ENCODE results near the gene LHX5.
"Not testable (repeated sequence)": the region's sequence is repeated elsewhere in the genome, so short reads cannot be mapped to it uniquely, and the experiment has no call there.

Gene LHX5

GRCh38 chr12:113471619-113472171 is at the start of gene LHX5:
Gene LHX5 (minus strand): TSS chr12:113471871. CDS start chr12:113471498, 373 bp downstream.
- DNase-seq (ENCODE audit: low read depth in 2 of 2), result no peak

GRCh38 chr12:113519464-113520307 is 48.0 kb upstream of the LHX5 start:
- DNase-seq (ENCODE audit: low read depth in 2 of 2), result no peak

GRCh38 chr12:113515082-113515856 is 43.6 kb upstream of the LHX5 start:
- no peak for DNase-seq (ENCODE audit: low read depth in 2 of 2)

GRCh38 chr12:113514602-113515001 is 42.9 kb upstream of the LHX5 start:
- DNase-seq (ENCODE audit: low read depth in 2 of 2), result no peak

GRCh38 chr12:113512568-113512967 is 40.9 kb upstream of the LHX5 start:
- DNase-seq (ENCODE audit: low read depth in 2 of 2), result no peak

GRCh38 chr12:113506867-113507266 is 35.2 kb upstream of the LHX5 start:
- no peak for DNase-seq (ENCODE audit: low read depth in 2 of 2)

GRCh38 chr12:113505941-113506340 is 34.3 kb upstream of the LHX5 start:
- no peak for DNase-seq (ENCODE audit: low read depth in 2 of 2)

GRCh38 chr12:113504917-113505316 is 33.2 kb upstream of the LHX5 start:
- DNase-seq (ENCODE audit: low read depth in 2 of 2), result no peak

GRCh38 chr12:113500782-113501311 is 29.2 kb upstream of the LHX5 start:
- no peak for DNase-seq (ENCODE audit: low read depth in 2 of 2)

GRCh38 chr12:113500306-113500675 is 28.6 kb upstream of the LHX5 start:
- DNase-seq (ENCODE audit: low read depth in 2 of 2), result no peak

- no peak for DNase-seq (ENCODE audit: low read depth in 2 of 2)
Observed at GRCh38 chr12:113498490-113498889, 26.8 kb upstream of the LHX5 start.

- DNase-seq (ENCODE audit: low read depth in 2 of 2), result no peak
Observed at GRCh38 chr12:113497693-113498092, 26.0 kb upstream of the LHX5 start.

- DNase-seq (ENCODE audit: low read depth in 2 of 2), result not testable (repeated sequence)
Observed at GRCh38 chr12:113495941-113496340, 24.3 kb upstream of the LHX5 start.

- no peak for DNase-seq (ENCODE audit: low read depth in 2 of 2)
Observed at GRCh38 chr12:113488322-113488721, 16.7 kb upstream of the LHX5 start.

GRCh38 chr12:113486722-113487121 is 15.1 kb upstream of the LHX5 start:
- DNase-seq (ENCODE audit: low read depth in 2 of 2), result no peak

- no peak for DNase-seq (ENCODE audit: low read depth in 2 of 2)
Observed at GRCh38 chr12:113485330-113485729, 13.7 kb upstream of the LHX5 start.

- no peak for DNase-seq (ENCODE audit: low read depth in 2 of 2)
Observed at GRCh38 chr12:113482334-113482733, 10.7 kb upstream of the LHX5 start.

- DNase-seq (ENCODE audit: low read depth in 2 of 2), result no peak
Observed at GRCh38 chr12:113480336-113480971, 8.8 kb upstream of the LHX5 start.

- no peak for DNase-seq (ENCODE audit: low read depth in 2 of 2)
Observed at GRCh38 chr12:113479590-113480335, 8.1 kb upstream of the LHX5 start.

- DNase-seq (ENCODE audit: low read depth in 2 of 2), result no peak
Observed at GRCh38 chr12:113479216-113479589, 7.5 kb upstream of the LHX5 start.

GRCh38 chr12:113478351-113479011 is 6.8 kb upstream of the LHX5 start:
- DNase-seq (ENCODE audit: low read depth in 2 of 2), result no peak
